ENCODE results near the gene AKAP13.

GRCh38 chr15:85748729-85749128 lies 368.3 kb downstream of the AKAP13 start:
- no peak for TF ChIP-seq POU2F2 (IDR thresholded peaks at IDR 0.05; ENCODE audit: low read depth, low read length)
- no peak for TF ChIP-seq POLR2A (IDR thresholded peaks at IDR 0.05; ENCODE audit: low read depth, low read length)
- TF ChIP-seq POLR2AphosphoS5 (IDR thresholded peaks at IDR 0.05; ENCODE audit: low read depth, low read length) = no peak
- TF ChIP-seq TAF1 (IDR thresholded peaks at IDR 0.05; ENCODE audit: low read depth, low read length) = no peak
- no peak for TF ChIP-seq PAX5 (IDR thresholded peaks at IDR 0.05; ENCODE audit: insufficient read depth, low read length, severe bottlenecking)

Data from GM12891 (cell line).